HCT116 (cell line): ENCODE measurements around the gene POC1A.
"Not testable (repeated sequence)": the region's sequence is repeated elsewhere in the genome, so short reads cannot be mapped to it uniquely, and the experiment has no call there.

ENCODE experiments used
- CEBPB ChIP-seq: IDR thresholded peaks from 2 replicates; pipeline ENCODE4 v1.6.1; 2012; ENCODE audit warnings: low read depth
- CTCF ChIP-seq, 3 experiments: fragments of 200-600 bp in 1 of 3; sonication (generic) in 1 of 3; IDR thresholded peaks in 2 of 3; conservative IDR thresholded peaks in 1 of 3; 2 replicates each; pipeline ENCODE4 v1.5.1; 2012 to 2017; ENCODE audit warnings: low read depth in 2 of 3, low read length in 2 of 3, antibody characterized with exemption in 1 of 3, borderline replicate concordance in 1 of 3, control low read depth in 1 of 3, mild to moderate bottlenecking in 1 of 3, mixed read lengths in 1 of 3, mixed run types in 1 of 3, moderate library complexity in 1 of 3; ENCODE audit not compliant: insufficient read depth in 1 of 3
- EGR1 ChIP-seq: IDR thresholded peaks from 2 replicates; pipeline ENCODE4 v1.6.1; 2012; ENCODE audit warnings: low read depth
- EZH2phosphoT487 ChIP-seq: fragments of 200-600 bp; IDR thresholded peaks from 2 replicates; pipeline ENCODE4 v1.6.1; 2018; ENCODE audit warnings: antibody characterized with exemption, borderline replicate concordance
- JUND ChIP-seq: IDR thresholded peaks from 2 replicates; pipeline ENCODE4 v1.6.1; 2012
- POLR2A ChIP-seq: IDR thresholded peaks from 2 replicates; pipeline ENCODE4 v1.7.0; 2011; ENCODE audit warnings: borderline replicate concordance; ENCODE audit not compliant: insufficient read depth, insufficient read length; ENCODE audit errors: extremely low read depth
- REST ChIP-seq: IDR thresholded peaks from 2 replicates; pipeline ENCODE4 v1.6.1; 2012; ENCODE audit warnings: low read depth
- SIN3A ChIP-seq: IDR thresholded peaks from 2 replicates; pipeline ENCODE4 v1.6.1; 2012; ENCODE audit warnings: low read depth
- TCF7L2 ChIP-seq: IDR thresholded peaks from 2 replicates; pipeline ENCODE4 v1.7.0; 2011; ENCODE audit warnings: borderline replicate concordance, inconsistent platforms; ENCODE audit not compliant: insufficient read depth, insufficient read length; ENCODE audit errors: extremely low read depth
- ZNF274 ChIP-seq: fragments of 200-500 bp; sonication (Bioruptor generic); IDR thresholded peaks from 2 replicates; pipeline ENCODE4 v1.6.1; 2014; ENCODE audit warnings: mild to moderate bottlenecking, low read depth, low read length, inconsistent platforms

GRCh38 chr3:52033748-52034147, 120.5 kb downstream of the POC1A start:
- TF ChIP-seq CEBPB; CTCF (IDR thresholded peaks at IDR 0.05 in 2 of 3, conservative IDR thresholded peaks at IDR 0.05 in 1 of 3; ENCODE audit: borderline replicate concordance in 1 of 3, insufficient read depth in 1 of 3, low read depth in 2 of 3, low read length in 2 of 3); POLR2A; JUND; ZNF274; REST; SIN3A; EZH2phosphoT487; TCF7L2; EGR1: not testable (repeated sequence)
